Activated naive CD8-positive, alpha-beta T cell treated with anti-CD3 and anti-CD28 coated beads, Interleukin-2, amount 50 U/mL, for 24 hours (primary cell): ENCODE results near the gene FAM229A.

Experiments
- ATAC-seq: fragments of 150-1000 bp; cut with Tn5 transposase; one replicate; pipeline ENCODE4 v1.10.0; 2021
- DNase-seq: peaks from one replicate; pipeline ENCODE4 v3.0.0; 2021
- H3K27ac Mint-ChIP-seq: one replicate; pipeline ENCODE4 v1.8.0; 2021; ENCODE audit warnings: mild to moderate bottlenecking, mixed read lengths
- H3K27me3 Mint-ChIP-seq: one replicate; pipeline ENCODE4 v1.8.0; 2021; ENCODE audit warnings: mixed read lengths
- H3K36me3 Mint-ChIP-seq: one replicate; pipeline ENCODE4 v1.8.0; 2021; ENCODE audit warnings: low read depth, mixed read lengths
- H3K4me1 Mint-ChIP-seq: one replicate; pipeline ENCODE4 v1.8.0; 2021; ENCODE audit warnings: mixed read lengths
- H3K4me3 Mint-ChIP-seq: one replicate; pipeline ENCODE4 v1.8.0; 2021; ENCODE audit warnings: mild to moderate bottlenecking, moderate library complexity, mixed read lengths
- H3K9me3 Mint-ChIP-seq: one replicate; pipeline ENCODE4 v1.8.0; 2021; ENCODE audit warnings: mixed read lengths

FAM229A gene

GRCh38 chr1:32334274-32334861, 27.9 kb downstream of the FAM229A start:
- peak overlapping the region; percentile 70 for H3K27ac Mint-ChIP-seq
- peaks cover 49% of the 10 kb centered on the region for H3K4me1 Mint-ChIP-seq
- DNase-seq (no peak), ATAC-seq (no peak)
- peaks cover 17% of the 10 kb centered on the region for H3K36me3 Mint-ChIP-seq
- H3K4me3 Mint-ChIP-seq = peak overlapping the region; percentile 84
- H3K9me3 Mint-ChIP-seq = no peaks in the 10 kb centered on the region
- no peaks in the 10 kb centered on the region for H3K27me3 Mint-ChIP-seq

- H3K9me3 Mint-ChIP-seq = no peaks in the 10 kb centered on the region
Observed at GRCh38 chr1:32333251-32333963, 28.9 kb downstream of the FAM229A start.

GRCh38 chr1:32332290-32333079, 29.8 kb downstream of the FAM229A start:
- ATAC-seq (no peak), DNase-seq (no peak)
- Mint-ChIP-seq H3K36me3 (peaks cover 32% of the 10 kb centered on the region), H3K4me1 (peaks cover 32% of the 10 kb centered on the region), H3K4me3 (no peak overlapping the region), H3K27ac (no peak overlapping the region), H3K27me3 (no peaks in the 10 kb centered on the region), H3K9me3 (no peaks in the 10 kb centered on the region)

More at GRCh38 chr1:32333251-32333963, 28.9 kb downstream of the FAM229A start:
- ATAC-seq (no peak), DNase-seq (no peak)
- no peak overlapping the region for H3K27ac Mint-ChIP-seq
- H3K4me1 Mint-ChIP-seq = peaks cover 40% of the 10 kb centered on the region
- peaks cover 26% of the 10 kb centered on the region for H3K36me3 Mint-ChIP-seq
- H3K27me3 Mint-ChIP-seq = no peaks in the 10 kb centered on the region
- H3K4me3 Mint-ChIP-seq = no peak overlapping the region

GRCh38 chr1:32331549-32331948, 30.7 kb downstream of the FAM229A start:
- Mint-ChIP-seq H3K4me1 (peaks cover 24% of the 10 kb centered on the region), H3K4me3 (no peak overlapping the region), H3K27ac (peak overlapping the region; percentile 5), H3K36me3 (peaks cover 35% of the 10 kb centered on the region), H3K27me3 (no peaks in the 10 kb centered on the region), H3K9me3 (no peaks in the 10 kb centered on the region)
- no peak for DNase-seq
- no peak for ATAC-seq

- no peak overlapping the region for H3K4me3 Mint-ChIP-seq
- no peaks in the 10 kb centered on the region for H3K9me3 Mint-ChIP-seq
- DNase-seq (no peak), ATAC-seq (no peak)
- peaks cover 22% of the 10 kb centered on the region for H3K4me1 Mint-ChIP-seq
- no peak overlapping the region for H3K27ac Mint-ChIP-seq
- H3K27me3 Mint-ChIP-seq = no peaks in the 10 kb centered on the region
- peaks cover 38% of the 10 kb centered on the region for H3K36me3 Mint-ChIP-seq
Observed at GRCh38 chr1:32330558-32331151, 31.6 kb downstream of the FAM229A start.

- Mint-ChIP-seq H3K27ac (no peak overlapping the region), H3K4me3 (no peak overlapping the region), H3K27me3 (no peaks in the 10 kb centered on the region), H3K9me3 (no peaks in the 10 kb centered on the region), H3K4me1 (peaks cover 21% of the 10 kb centered on the region), H3K36me3 (peaks cover 43% of the 10 kb centered on the region)
- no peak for DNase-seq
- ATAC-seq = no peak
Observed at GRCh38 chr1:32329931-32330466, 32.3 kb downstream of the FAM229A start.

GRCh38 chr1:32327204-32327603, 35.1 kb downstream of the FAM229A start:
- Mint-ChIP-seq H3K9me3 (no peaks in the 10 kb centered on the region), H3K4me1 (peaks cover 21% of the 10 kb centered on the region), H3K36me3 (peaks cover 48% of the 10 kb centered on the region), H3K27ac (no peak overlapping the region), H3K4me3 (no peak overlapping the region), H3K27me3 (no peaks in the 10 kb centered on the region)
- DNase-seq = no peak
- no peak for ATAC-seq

- no peak for DNase-seq
- Mint-ChIP-seq H3K9me3 (no peaks in the 10 kb centered on the region), H3K27me3 (no peaks in the 10 kb centered on the region), H3K36me3 (peaks cover 36% of the 10 kb centered on the region), H3K27ac (peak overlapping the region; percentile 82), H3K4me1 (peaks cover 36% of the 10 kb centered on the region), H3K4me3 (no peak overlapping the region)
- ATAC-seq = peak; percentile 35
Observed at GRCh38 chr1:32321712-32322291, 40.5 kb downstream of the FAM229A start.

- DNase-seq (no peak), ATAC-seq (no peak)
- H3K4me3 Mint-ChIP-seq = no peak overlapping the region
- no peak overlapping the region for H3K27ac Mint-ChIP-seq
- no peaks in the 10 kb centered on the region for H3K9me3 Mint-ChIP-seq
- H3K4me1 Mint-ChIP-seq = peaks cover 36% of the 10 kb centered on the region
- H3K27me3 Mint-ChIP-seq = no peaks in the 10 kb centered on the region
- peaks cover 30% of the 10 kb centered on the region for H3K36me3 Mint-ChIP-seq
Observed at GRCh38 chr1:32318127-32318869, 44.0 kb downstream of the FAM229A start.

GRCh38 chr1:32316903-32317277, 45.4 kb downstream of the FAM229A start:
- no peak for DNase-seq
- Mint-ChIP-seq H3K4me1 (peaks cover 30% of the 10 kb centered on the region), H3K27me3 (no peaks in the 10 kb centered on the region), H3K27ac (peak overlapping the region; percentile 61), H3K4me3 (no peak overlapping the region), H3K36me3 (peaks cover 24% of the 10 kb centered on the region), H3K9me3 (no peaks in the 10 kb centered on the region)
- no peak for ATAC-seq

- H3K9me3 Mint-ChIP-seq = no peaks in the 10 kb centered on the region
- no peaks in the 10 kb centered on the region for H3K27me3 Mint-ChIP-seq
- DNase-seq (no peak), ATAC-seq (no peak)
- H3K4me3 Mint-ChIP-seq = no peak overlapping the region
- peaks cover 52% of the 10 kb centered on the region for H3K4me1 Mint-ChIP-seq
- no peak overlapping the region for H3K27ac Mint-ChIP-seq
- peaks cover 17% of the 10 kb centered on the region for H3K36me3 Mint-ChIP-seq
Observed at GRCh38 chr1:32311709-32312393, 50.4 kb downstream of the FAM229A start.
